ENCODE results near the gene SGF29.

The SGF29 gene

GRCh38 chr16:28558456-28558855 is 4.7 kb downstream of the SGF29 start:
- TF ChIP-seq REST (IDR thresholded peaks at IDR 0.05; ENCODE audit: insufficient read depth in 1 of 2, low read depth in 2 of 2, low read length in 2 of 2) (no peak), POLR2AphosphoS5 (IDR thresholded peaks at IDR 0.05; ENCODE audit: low read depth, low read length) (no peak), TAF1 (IDR thresholded peaks at IDR 0.05; ENCODE audit: borderline replicate concordance, insufficient read depth, low read length) (no peak), FOXP2 (optimal IDR thresholded peaks at IDR 0.05; ENCODE audit: borderline replicate concordance, extremely low read depth, extremely low read length, insufficient read depth) (no peak), SIN3A (IDR thresholded peaks at IDR 0.05; ENCODE audit: borderline replicate concordance, insufficient read depth, low read length) (no peak)

GRCh38 chr16:28561557-28562187 is 8.0 kb downstream of the SGF29 start:
- TF ChIP-seq REST (IDR thresholded peaks at IDR 0.05; ENCODE audit: insufficient read depth in 1 of 2, low read depth in 2 of 2, low read length in 2 of 2) = no peak
- TF ChIP-seq SIN3A (IDR thresholded peaks at IDR 0.05; ENCODE audit: borderline replicate concordance, insufficient read depth, low read length) = no peak
- TF ChIP-seq POLR2AphosphoS5 (IDR thresholded peaks at IDR 0.05; ENCODE audit: low read depth, low read length) = no peak
- no peak for TF ChIP-seq TAF1 (IDR thresholded peaks at IDR 0.05; ENCODE audit: borderline replicate concordance, insufficient read depth, low read length)
- no peak for TF ChIP-seq FOXP2 (optimal IDR thresholded peaks at IDR 0.05; ENCODE audit: borderline replicate concordance, extremely low read depth, extremely low read length, insufficient read depth)

- no peak for TF ChIP-seq FOXP2 (optimal IDR thresholded peaks at IDR 0.05; ENCODE audit: borderline replicate concordance, extremely low read depth, extremely low read length, insufficient read depth)
- no peak for TF ChIP-seq SIN3A (IDR thresholded peaks at IDR 0.05; ENCODE audit: borderline replicate concordance, insufficient read depth, low read length)
- TF ChIP-seq POLR2AphosphoS5 (IDR thresholded peaks at IDR 0.05; ENCODE audit: low read depth, low read length) = no peak
- TF ChIP-seq REST (IDR thresholded peaks at IDR 0.05; ENCODE audit: insufficient read depth in 1 of 2, low read depth in 2 of 2, low read length in 2 of 2) = no peak
- TF ChIP-seq TAF1 (IDR thresholded peaks at IDR 0.05; ENCODE audit: borderline replicate concordance, insufficient read depth, low read length) = no peak
Measured at GRCh38 chr16:28562199-28562598, 8.5 kb downstream of the SGF29 start.

GRCh38 chr16:28563218-28563617 is 9.5 kb downstream of the SGF29 start:
- TF ChIP-seq FOXP2 (optimal IDR thresholded peaks at IDR 0.05; ENCODE audit: borderline replicate concordance, extremely low read depth, extremely low read length, insufficient read depth) (no peak), REST (IDR thresholded peaks at IDR 0.05; ENCODE audit: insufficient read depth in 1 of 2, low read depth in 2 of 2, low read length in 2 of 2) (no peak), TAF1 (IDR thresholded peaks at IDR 0.05; ENCODE audit: borderline replicate concordance, insufficient read depth, low read length) (no peak), SIN3A (IDR thresholded peaks at IDR 0.05; ENCODE audit: borderline replicate concordance, insufficient read depth, low read length) (no peak), POLR2AphosphoS5 (IDR thresholded peaks at IDR 0.05; ENCODE audit: low read depth, low read length) (no peak)
